Heart left ventricle (tissue), 16 donors: ENCODE measurements around the gene FEZ2. TPM values are rescaled to one million over a fixed set of nuclear protein-coding genes. Genes with fewer than 3 reads are reported as not detected.

Source experiments
- ATAC-seq, 4 donors: fragments of 200-7000 bp; cut with Tn5 transposase; one replicate each; pipeline ENCODE4 v1.9.1; 2020 to 2022; ENCODE audit warnings: moderate library complexity in 4 of 4, mild to moderate bottlenecking in 3 of 4, moderate number of reproducible peaks in 1 of 4
- DNase-seq, 5 donors: peaks; one replicate each; pipeline ENCODE4 v3.0.0-alpha.2; 2020
- H3K27ac ChIP-seq, 12 donors: fragments of 200-600 bp; sonication (generic) in 4 of 12; one replicate each; pipeline versions ENCODE4 v1.5.0 to v1.8.0; 2016 to 2022; ENCODE audit warnings: mild to moderate bottlenecking in 2 of 12
- H3K27me3 ChIP-seq, 9 donors: fragments of 200-600 bp; sonication (generic) in 2 of 9; one replicate each; pipeline versions ENCODE4 v1.5.1 to v1.8.0; 2016 to 2022; ENCODE audit warnings: mild to moderate bottlenecking in 3 of 9
- H3K36me3 ChIP-seq, 9 donors: fragments of 200-600 bp; sonication (generic) in 2 of 9; one replicate each; pipeline versions ENCODE4 v1.5.0 to v1.8.0; 2018 to 2022; ENCODE audit warnings: mild to moderate bottlenecking in 2 of 9
- H3K4me1 ChIP-seq, 12 donors: fragments of 200-600 bp; sonication (generic) in 4 of 12; one replicate each; pipeline versions ENCODE4 v1.5.0 to v1.8.0; 2016 to 2022; ENCODE audit warnings: mild to moderate bottlenecking in 3 of 12
- H3K4me3 ChIP-seq, 12 donors: fragments of 200-600 bp; sonication (generic) in 4 of 12; one replicate each; pipeline versions ENCODE4 v1.5.0 to v1.8.0; 2017 to 2022; ENCODE audit warnings: mild to moderate bottlenecking in 9 of 12, moderate library complexity in 4 of 12
- H3K9me3 ChIP-seq, 12 donors: fragments of 200-600 bp; sonication (generic) in 4 of 12; one replicate each; pipeline versions ENCODE4 v1.5.0 to v1.8.0; 2016 to 2022; ENCODE audit warnings: mild to moderate bottlenecking in 1 of 12
- POLR2A ChIP-seq, 2 donors: fragments of 450-650 bp; IDR thresholded peaks; one replicate each; pipeline ENCODE4 v1.6.1; 2017; ENCODE audit warnings: antibody characterized with exemption in 2 of 2, mild to moderate bottlenecking in 2 of 2, moderate library complexity in 2 of 2
- WGBS, 4 donors: extraction: QIAGEN DNeasy Blood & Tissue Kit in 2 of 4; methylation state at CpG; one replicate each; pipeline versions ENCODE4 v1.1.5 to v1.1.7; 2013 to 2018; 5-methylcytosine and 5-hydroxymethylcytosine counted together
- intact Hi-C, 10 donors: fragments of 100-400 bp; cut with DNase I; formaldehyde crosslinking; loops; one replicate each; pipeline versions ENCODE4 v1.11.1 to v1.14.2; 2022
- polyA plus RNA-seq, 2 donors: library from polyadenylated mRNA; stranded (reverse); fragments of 200-250 nt; gene quantifications; one replicate each; pipeline ENCODE4 v1.2.3, GENCODE V29; 2013
- total RNA-seq, 9 donors: library from RNA; depleted of rRNA in 2 of 9; stranded (reverse); fragments of >200 nt in 2 of 9; fragmentation: NEBNext Ultra II Directional in 3 of 9; extraction: Animal tissue kit (Norgen Biotek cat#: 25700) in 3 of 9; gene quantifications; one replicate each; pipeline versions ENCODE4 v1.1.0 to v1.2.4, GENCODE V29; 2016 to 2023
- TF ChIP-seq, protein P1 (sequence below), 12 donors: fragments of 200-600 bp; sonication (generic) in 4 of 12; IDR thresholded peaks; one replicate each; pipeline versions ENCODE4 v1.5.0 to v1.8.0; 2018 to 2022; ENCODE audit warnings: antibody characterized with exemption in 12 of 12, mild to moderate bottlenecking in 5 of 12
- donor health status: ischemic (EF 13 %, LVEDD 7.1; RV severe dilation, severe dysfunction).
- donor health status: healthy with polysubstance abuse.
- donor health status: DM: no; HTN: yes; CAD: no.
- donor health status: DM: no; HTN: no; CAD: no.
- donor health status: ischemic (EF 25% LVEDD 6.9; RV normal size, moderate dysfunction).
- donor health status: ischemic (EF 25% LVEDD 5.7; RV mildly dilated, moderate dysfunction).
- donor health status: healthy.
- donor health status: DM: yes; HTN: yes; CAD: no.
- donor health status: ischemic (EF 35%, LVEDD 5.7; RV mildly dilated, moderate dysfunction).
- donor health status: nonischemic (EF 11% LVEDD 7.7; RV severe dilation, severe dysfunction).
- donor health status: DM: yes; HTN: yes; CAD: no.
- donor health status: PGD.
- donor health status: ischemic (EF 29% LVEDD 5.4; RV normal size, mild dysfunction).
- donor health status: nonischemic (EF 23%, LVEDD 6.1; RV moderate dilation, normal function).

FEZ2 gene
- total and polyA plus RNA-seq, 11 donors: 26.5 to 55.4 (median 48.4) TPM

DNA sequence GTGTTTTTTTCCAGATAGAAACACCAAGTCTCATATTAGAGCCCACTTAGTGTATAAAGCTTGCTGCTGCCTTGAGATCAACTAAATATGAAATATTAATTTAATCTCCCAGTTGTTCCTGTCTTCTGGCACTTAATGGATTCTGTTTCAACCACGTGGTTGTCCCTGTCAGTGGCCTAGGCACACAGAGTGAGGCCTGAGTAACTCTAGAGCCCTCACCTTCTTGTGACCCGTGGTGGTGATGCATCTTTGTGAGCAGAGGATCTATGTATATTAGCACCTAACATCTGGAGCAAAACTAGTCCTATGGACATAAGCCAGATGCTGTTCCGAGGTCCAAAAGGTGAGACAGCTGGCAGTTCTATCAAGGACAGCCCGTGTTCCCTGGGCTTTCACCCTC lies 74.8 kb downstream of the FEZ2 start:
- H3K4me1 ChIP-seq: peaks cover 0 to 18% (median 0%) of the 10 kb centered on the region in 12 donors
- intact Hi-C loops: loop anchor here in 1 of 10 donors (10.0 kb wide), 1 partner anchor 142 kb away; no protein-coding TSS in a partner anchor
- H3K4me3 ChIP-seq: no peak overlapping the region
- TF ChIP-seq, protein P1, sequence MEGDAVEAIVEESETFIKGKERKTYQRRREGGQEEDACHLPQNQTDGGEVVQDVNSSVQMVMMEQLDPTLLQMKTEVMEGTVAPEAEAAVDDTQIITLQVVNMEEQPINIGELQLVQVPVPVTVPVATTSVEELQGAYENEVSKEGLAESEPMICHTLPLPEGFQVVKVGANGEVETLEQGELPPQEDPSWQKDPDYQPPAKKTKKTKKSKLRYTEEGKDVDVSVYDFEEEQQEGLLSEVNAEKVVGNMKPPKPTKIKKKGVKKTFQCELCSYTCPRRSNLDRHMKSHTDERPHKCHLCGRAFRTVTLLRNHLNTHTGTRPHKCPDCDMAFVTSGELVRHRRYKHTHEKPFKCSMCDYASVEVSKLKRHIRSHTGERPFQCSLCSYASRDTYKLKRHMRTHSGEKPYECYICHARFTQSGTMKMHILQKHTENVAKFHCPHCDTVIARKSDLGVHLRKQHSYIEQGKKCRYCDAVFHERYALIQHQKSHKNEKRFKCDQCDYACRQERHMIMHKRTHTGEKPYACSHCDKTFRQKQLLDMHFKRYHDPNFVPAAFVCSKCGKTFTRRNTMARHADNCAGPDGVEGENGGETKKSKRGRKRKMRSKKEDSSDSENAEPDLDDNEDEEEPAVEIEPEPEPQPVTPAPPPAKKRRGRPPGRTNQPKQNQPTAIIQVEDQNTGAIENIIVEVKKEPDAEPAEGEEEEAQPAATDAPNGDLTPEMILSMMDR (IDR thresholded peaks at IDR 0.05): no peak
- TF ChIP-seq POLR2A (IDR thresholded peaks at IDR 0.05): no peak
- ATAC-seq (no peak), DNase-seq (no peak)
- H3K9me3 ChIP-seq: no peaks in the 10 kb centered on the region
- peaks cover 2 to 80% (median 60%) of the 10 kb centered on the region in 9 donors for H3K36me3 ChIP-seq
- H3K27me3 ChIP-seq: no peaks in the 10 kb centered on the region
- 71 to 83% (median 77%) methylated on average over 4 of the region's 4 CpGs for WGBS, 4 donors
- H3K27ac ChIP-seq: no peak overlapping the region

DNA sequence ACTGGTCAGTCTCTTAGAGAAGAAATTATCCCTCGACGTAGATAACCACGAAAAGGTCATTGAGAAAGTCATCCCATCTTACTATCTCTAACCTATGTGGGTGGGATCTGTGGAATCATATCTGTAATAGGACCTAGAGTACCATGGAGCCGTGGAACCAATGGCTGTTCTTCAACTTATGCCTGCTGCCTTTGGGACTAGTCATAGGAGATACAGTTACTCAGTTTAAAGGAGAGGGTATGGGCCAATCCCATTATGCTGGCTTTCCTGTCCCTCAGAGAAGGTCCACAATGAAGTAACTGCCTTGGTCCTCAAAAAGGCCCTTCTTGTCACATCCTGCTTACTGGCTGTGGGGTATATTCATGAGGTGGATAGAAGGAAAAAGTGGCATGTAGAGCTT lies 77.5 kb downstream of the FEZ2 start:
- TF ChIP-seq, protein P1 (IDR thresholded peaks at IDR 0.05): no peak
- TF ChIP-seq POLR2A (IDR thresholded peaks at IDR 0.05): no peak
- peaks cover 2 to 96% (median 82%) of the 10 kb centered on the region in 9 donors for H3K36me3 ChIP-seq
- no peak overlapping the region for H3K27ac ChIP-seq
- intact Hi-C loops: loop anchor here in 1 of 10 donors (10.0 kb wide), 1 partner anchor 144 kb away; no protein-coding TSS in a partner anchor
- no peak for DNase-seq
- ATAC-seq: no peak
- H3K9me3 ChIP-seq: no peaks in the 10 kb centered on the region
- H3K27me3 ChIP-seq: no peaks in the 10 kb centered on the region
- 84 to 98% (median 88%) methylated on average over 4 of the region's 4 CpGs for WGBS, 4 donors
- peaks cover 0 to 6% (median 0%) of the 10 kb centered on the region in 12 donors for H3K4me1 ChIP-seq
- no peak overlapping the region for H3K4me3 ChIP-seq

DNA sequence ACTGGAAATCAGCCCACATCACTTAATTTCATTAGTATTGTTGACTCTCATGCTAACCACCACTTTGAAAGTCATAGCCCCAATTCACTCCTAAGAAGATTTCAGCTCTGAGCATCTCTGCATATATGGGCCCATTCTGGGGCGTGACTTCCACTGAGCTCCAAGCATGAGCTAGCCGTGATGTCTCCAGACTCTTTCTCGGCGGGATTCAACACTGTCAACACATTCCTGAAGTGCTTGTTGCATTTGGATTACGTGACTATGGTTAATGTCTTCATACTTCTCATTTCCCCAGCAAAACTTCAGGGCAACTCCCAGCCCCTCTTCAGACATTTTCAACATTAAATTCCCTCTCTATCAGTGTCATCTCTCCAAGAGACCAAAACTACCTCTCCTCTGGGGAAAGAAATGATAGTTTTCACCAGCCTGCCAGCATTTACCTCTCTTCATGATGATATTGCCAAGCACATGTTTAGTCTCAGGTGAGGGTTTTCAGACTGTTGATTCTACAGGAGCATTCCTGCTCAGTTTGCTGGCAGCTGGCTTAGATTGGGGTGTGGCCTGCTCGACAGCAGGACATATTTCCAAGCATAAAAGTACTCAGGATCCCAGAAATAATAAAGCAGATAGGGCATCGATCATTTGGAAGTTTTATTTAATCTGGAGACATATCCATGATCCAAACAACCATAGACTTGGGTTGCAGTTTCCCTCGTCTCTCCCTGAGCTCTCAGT lies 81.7 kb downstream of the FEZ2 start:
- Histone ChIP-seq H3K4me3 (no peak overlapping the region), H3K27ac (no peak overlapping the region), H3K4me1 (peaks cover 0 to 3% (median 0%) of the 10 kb centered on the region in 12 donors), H3K27me3 (no peaks in the 10 kb centered on the region), H3K9me3 (no peaks in the 10 kb centered on the region), H3K36me3 (peaks cover 2 to 100% (median 94%) of the 10 kb centered on the region in 9 donors)
- DNase-seq: no peak
- 85 to 89% (median 86%) methylated on average over 8 of the region's 8 CpGs for WGBS, 4 donors
- ATAC-seq: no peak
- intact Hi-C loops: loop anchor here in 3 of 10 donors (10.0 kb wide), 1 partner anchor 148 kb away; no protein-coding TSS in a partner anchor
- TF ChIP-seq POLR2A (IDR thresholded peaks at IDR 0.05): no peak
- TF ChIP-seq, protein P1 (IDR thresholded peaks at IDR 0.05): no peak

DNA sequence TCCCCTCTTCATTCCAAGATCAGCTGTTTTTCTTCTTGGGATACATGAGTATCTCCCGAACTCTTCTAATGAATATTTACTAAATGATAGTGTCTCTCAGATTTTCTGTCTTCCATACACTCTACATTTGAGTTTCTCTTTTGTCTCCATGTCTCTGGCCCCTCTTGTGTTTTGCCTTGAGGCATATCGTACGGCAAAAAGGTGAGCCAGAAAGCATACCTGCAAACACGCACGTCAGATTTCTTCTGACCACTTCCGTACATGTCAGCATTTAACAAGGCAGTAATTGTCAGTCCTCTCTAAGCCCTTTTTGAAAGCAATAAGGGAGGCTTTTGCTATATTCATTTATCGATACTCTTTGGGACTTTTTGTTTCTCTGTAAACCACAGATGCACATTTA lies 82.4 kb downstream of the FEZ2 start:
- no peaks in the 10 kb centered on the region for H3K27me3 ChIP-seq
- intact Hi-C loops: loop anchor here in 3 of 10 donors (10.0 kb wide), 1 partner anchor 149 kb away; no protein-coding TSS in a partner anchor

More for the DNA sequence above, 82.4 kb downstream of the FEZ2 start:
- Histone ChIP-seq H3K9me3 (no peaks in the 10 kb centered on the region), H3K27ac (no peak overlapping the region), H3K4me3 (no peak overlapping the region), H3K36me3 (peaks cover 2 to 100% (median 88%) of the 10 kb centered on the region in 9 donors), H3K4me1 (peaks cover 0 to 1% (median 0%) of the 10 kb centered on the region in 12 donors)
- TF ChIP-seq, protein P1 (IDR thresholded peaks at IDR 0.05): no peak
- no peak for TF ChIP-seq POLR2A (IDR thresholded peaks at IDR 0.05)
- WGBS, 4 donors: 95 to 96% (median 96%) methylated on average over 7 of the region's 7 CpGs
- DNase-seq (no peak), ATAC-seq (no peak)
